ENCODE measurements around the gene C5orf46. TPM values are rescaled to one million over a fixed set of nuclear protein-coding genes. Genes with fewer than 3 reads are reported as not detected.

Gene C5orf46
- total and polyA plus RNA-seq, 4 donors = not detected

- 77% methylated on average over 3 of the region's 3 CpGs for WGBS
- Histone ChIP-seq H3K9ac (ENCODE audit: low read depth in 1 of 2, low read length in 2 of 2) (no peak overlapping the region), H3K4me1 (ENCODE audit: control insufficient read depth in 4 of 4, insufficient read depth in 4 of 4, low read length in 3 of 4) (no peaks in the 10 kb centered on the region), H3K9me3 (ENCODE audit: control insufficient read depth in 4 of 4, low read length in 3 of 4) (no peaks in the 10 kb centered on the region), H3K4me3 (ENCODE audit: low read depth in 1 of 3, low read length in 3 of 3) (no peak overlapping the region), H3K27ac (ENCODE audit: low read depth in 1 of 2, low read length in 2 of 2) (no peak overlapping the region), H3K27me3 (ENCODE audit: control insufficient read depth in 4 of 4, insufficient read depth in 4 of 4, low read length in 3 of 4) (no peaks in the 10 kb centered on the region), H3K36me3 (ENCODE audit: control insufficient read depth in 4 of 4, insufficient read depth in 3 of 4, low read depth in 1 of 4, low read length in 3 of 4) (no peaks in the 10 kb centered on the region)
- TF ChIP-seq, protein P1, sequence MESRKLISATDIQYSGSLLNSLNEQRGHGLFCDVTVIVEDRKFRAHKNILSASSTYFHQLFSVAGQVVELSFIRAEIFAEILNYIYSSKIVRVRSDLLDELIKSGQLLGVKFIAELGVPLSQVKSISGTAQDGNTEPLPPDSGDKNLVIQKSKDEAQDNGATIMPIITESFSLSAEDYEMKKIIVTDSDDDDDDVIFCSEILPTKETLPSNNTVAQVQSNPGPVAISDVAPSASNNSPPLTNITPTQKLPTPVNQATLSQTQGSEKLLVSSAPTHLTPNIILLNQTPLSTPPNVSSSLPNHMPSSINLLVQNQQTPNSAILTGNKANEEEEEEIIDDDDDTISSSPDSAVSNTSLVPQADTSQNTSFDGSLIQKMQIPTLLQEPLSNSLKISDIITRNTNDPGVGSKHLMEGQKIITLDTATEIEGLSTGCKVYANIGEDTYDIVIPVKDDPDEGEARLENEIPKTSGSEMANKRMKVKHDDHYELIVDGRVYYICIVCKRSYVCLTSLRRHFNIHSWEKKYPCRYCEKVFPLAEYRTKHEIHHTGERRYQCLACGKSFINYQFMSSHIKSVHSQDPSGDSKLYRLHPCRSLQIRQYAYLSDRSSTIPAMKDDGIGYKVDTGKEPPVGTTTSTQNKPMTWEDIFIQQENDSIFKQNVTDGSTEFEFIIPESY (IDR thresholded peaks at IDR 0.05) = no peak
- TF ChIP-seq HNF4G (IDR thresholded peaks at IDR 0.05) = no peak
- TF ChIP-seq YY1 (IDR thresholded peaks at IDR 0.05) = no peak
- no peak for TF ChIP-seq ATF3 (IDR thresholded peaks at IDR 0.05)
- no peak for TF ChIP-seq RAD21 (IDR thresholded peaks at IDR 0.05)
- TF ChIP-seq NR2F2 (IDR thresholded peaks at IDR 0.05) = no peak
- no peak for TF ChIP-seq FOXA1 (IDR thresholded peaks at IDR 0.05)
- no peak for TF ChIP-seq SP1 (IDR thresholded peaks at IDR 0.05)
- TF ChIP-seq, protein P2, sequence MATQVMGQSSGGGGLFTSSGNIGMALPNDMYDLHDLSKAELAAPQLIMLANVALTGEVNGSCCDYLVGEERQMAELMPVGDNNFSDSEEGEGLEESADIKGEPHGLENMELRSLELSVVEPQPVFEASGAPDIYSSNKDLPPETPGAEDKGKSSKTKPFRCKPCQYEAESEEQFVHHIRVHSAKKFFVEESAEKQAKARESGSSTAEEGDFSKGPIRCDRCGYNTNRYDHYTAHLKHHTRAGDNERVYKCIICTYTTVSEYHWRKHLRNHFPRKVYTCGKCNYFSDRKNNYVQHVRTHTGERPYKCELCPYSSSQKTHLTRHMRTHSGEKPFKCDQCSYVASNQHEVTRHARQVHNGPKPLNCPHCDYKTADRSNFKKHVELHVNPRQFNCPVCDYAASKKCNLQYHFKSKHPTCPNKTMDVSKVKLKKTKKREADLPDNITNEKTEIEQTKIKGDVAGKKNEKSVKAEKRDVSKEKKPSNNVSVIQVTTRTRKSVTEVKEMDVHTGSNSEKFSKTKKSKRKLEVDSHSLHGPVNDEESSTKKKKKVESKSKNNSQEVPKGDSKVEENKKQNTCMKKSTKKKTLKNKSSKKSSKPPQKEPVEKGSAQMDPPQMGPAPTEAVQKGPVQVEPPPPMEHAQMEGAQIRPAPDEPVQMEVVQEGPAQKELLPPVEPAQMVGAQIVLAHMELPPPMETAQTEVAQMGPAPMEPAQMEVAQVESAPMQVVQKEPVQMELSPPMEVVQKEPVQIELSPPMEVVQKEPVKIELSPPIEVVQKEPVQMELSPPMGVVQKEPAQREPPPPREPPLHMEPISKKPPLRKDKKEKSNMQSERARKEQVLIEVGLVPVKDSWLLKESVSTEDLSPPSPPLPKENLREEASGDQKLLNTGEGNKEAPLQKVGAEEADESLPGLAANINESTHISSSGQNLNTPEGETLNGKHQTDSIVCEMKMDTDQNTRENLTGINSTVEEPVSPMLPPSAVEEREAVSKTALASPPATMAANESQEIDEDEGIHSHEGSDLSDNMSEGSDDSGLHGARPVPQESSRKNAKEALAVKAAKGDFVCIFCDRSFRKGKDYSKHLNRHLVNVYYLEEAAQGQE (IDR thresholded peaks at IDR 0.05) = no peak
- DNase-seq (ENCODE audit: low spot score) = no peak
These were observed 54.0 kb downstream of the C5orf46 start for GRCh38 chr5:147852365-147852764.

- Histone ChIP-seq H3K4me3 (ENCODE audit: low read depth in 1 of 3, low read length in 3 of 3) (no peak overlapping the region), H3K36me3 (ENCODE audit: control insufficient read depth in 4 of 4, insufficient read depth in 3 of 4, low read depth in 1 of 4, low read length in 3 of 4) (no peaks in the 10 kb centered on the region), H3K9ac (ENCODE audit: low read depth in 1 of 2, low read length in 2 of 2) (no peak overlapping the region), H3K27ac (ENCODE audit: low read depth in 1 of 2, low read length in 2 of 2) (no peak overlapping the region), H3K4me1 (ENCODE audit: control insufficient read depth in 4 of 4, insufficient read depth in 4 of 4, low read length in 3 of 4) (no peaks in the 10 kb centered on the region), H3K27me3 (ENCODE audit: control insufficient read depth in 4 of 4, insufficient read depth in 4 of 4, low read length in 3 of 4) (no peaks in the 10 kb centered on the region), H3K9me3 (ENCODE audit: control insufficient read depth in 4 of 4, low read length in 3 of 4) (no peaks in the 10 kb centered on the region)
- TF ChIP-seq, protein P2 (IDR thresholded peaks at IDR 0.05) = no peak
- no peak for DNase-seq (ENCODE audit: low spot score)
- 93% methylated on average over 3 of the region's 3 CpGs for WGBS
These were observed 54.8 kb downstream of the C5orf46 start for GRCh38 chr5:147851578-147851977.

All from liver (tissue), 9 donors.